ENCODE measurements around the gene VDAC1.

- no peak for TF ChIP-seq CTCF (IDR thresholded peaks at IDR 0.05; ENCODE audit: insufficient read depth, low read length)
- no peak for TF ChIP-seq REST (IDR thresholded peaks at IDR 0.05; ENCODE audit: insufficient replicate concordance, low read depth)
These were observed 1.5 kb downstream of the VDAC1 start for GRCh38 chr5:134003064-134003816.

Data from HL-60 (cell line).